ENCODE data around the gene C19orf53.
"Not testable (repeated sequence)": the region's sequence is repeated elsewhere in the genome, so short reads cannot be mapped to it uniquely, and the experiment has no call there.

The C19orf53 gene
- total RNA-seq: 27.6 to 68.9 (median 46.5) reads per million in 3 experiments

DNA sequence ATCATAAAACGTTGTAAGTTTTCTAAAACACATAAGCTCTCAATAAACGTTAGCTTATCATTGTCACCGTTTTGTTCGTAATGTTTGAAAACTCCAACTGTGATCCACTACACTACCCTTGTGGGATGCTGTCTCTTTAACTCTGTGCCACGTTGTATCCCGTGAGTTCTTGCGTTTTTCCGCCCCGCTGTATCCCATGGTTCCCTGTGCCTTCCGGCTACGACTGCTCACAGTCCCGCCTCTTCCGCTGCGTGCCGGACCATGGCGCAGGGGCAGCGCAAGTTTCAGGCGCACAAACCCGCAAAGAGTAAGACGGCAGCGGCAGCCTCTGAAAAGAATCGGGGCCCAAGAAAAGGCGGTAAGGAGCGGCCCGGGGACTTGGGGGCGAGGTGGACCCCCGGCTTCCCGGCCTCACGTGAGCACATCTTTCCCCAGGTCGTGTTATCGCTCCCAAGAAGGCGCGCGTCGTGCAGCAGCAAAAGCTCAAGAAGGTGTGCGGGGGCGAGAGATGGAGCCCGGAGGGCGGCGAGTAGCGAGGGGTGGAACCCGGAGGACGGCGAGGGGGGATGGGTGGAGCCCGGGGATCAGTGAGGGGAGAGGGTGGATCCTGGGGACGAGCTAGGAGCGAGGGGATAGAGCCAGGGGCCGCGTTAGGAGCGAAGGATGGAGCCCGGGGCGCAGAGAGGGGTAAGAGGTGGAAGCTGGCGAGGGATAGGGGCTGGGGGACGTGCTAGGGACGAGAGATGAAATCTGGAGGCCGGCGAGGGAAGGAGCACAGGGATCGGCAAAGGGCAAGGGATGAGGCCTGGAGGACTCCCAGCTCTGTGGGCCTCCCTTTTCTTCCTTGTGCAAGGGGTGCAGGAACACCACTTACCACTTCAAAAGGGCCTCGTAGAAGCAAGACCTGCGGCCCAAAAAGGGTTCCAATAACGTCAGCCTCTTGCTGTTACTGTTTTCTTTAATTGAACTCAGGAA, at the start of gene C19orf53:
Gene C19orf53, plus strand, starts transcription at position 240 of the 975 bp plus-strand sequence. Its CDS starts 22 bp downstream, at position 262.
- DNase-seq: peak; percentile 83

DNA sequence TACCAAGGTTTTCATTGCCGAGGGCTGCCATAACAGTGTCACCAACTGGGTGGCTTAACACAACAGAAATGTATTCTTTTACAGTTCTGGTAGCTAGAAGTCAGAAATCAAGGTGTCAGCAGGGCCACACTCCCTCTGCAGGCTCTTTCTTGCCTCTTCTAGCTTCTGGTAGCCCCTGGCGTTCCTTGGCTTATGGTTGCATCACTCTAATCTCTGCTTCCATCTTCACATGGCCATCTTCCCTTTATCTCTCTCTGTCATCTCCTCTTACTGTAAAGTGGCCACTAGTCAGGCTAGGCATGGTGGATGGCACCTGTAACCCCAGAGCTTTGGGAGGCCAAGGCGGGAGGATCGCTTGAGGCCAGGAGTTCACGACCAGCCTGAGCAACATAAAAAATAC, 47.9 kb upstream of the C19orf53 start:
- DNase-seq: no peak

DNA sequence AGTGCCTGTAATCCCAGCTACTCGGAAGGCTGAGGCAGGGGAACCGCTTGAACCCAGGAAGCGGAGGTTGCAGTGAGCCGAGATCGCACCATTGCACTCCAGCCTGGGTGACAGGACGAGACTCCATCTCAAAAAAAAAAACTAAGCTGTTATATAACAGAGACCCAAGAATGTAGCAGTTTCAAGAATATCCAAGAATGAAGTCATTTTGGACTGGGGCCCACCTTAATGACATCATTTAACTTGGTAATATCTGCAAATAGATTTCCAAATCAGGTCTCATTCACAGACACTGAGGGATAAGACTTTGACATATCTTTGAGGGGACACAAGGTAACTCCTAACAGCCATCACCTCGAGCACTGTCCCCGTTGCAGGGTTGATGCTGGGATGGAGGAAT, 46.5 kb upstream of the C19orf53 start:
- no peak for DNase-seq

- DNase-seq: no peak
These were observed 44.4 kb upstream of the C19orf53 start for GRCh38 chr19:13729859-13730258.

DNA sequence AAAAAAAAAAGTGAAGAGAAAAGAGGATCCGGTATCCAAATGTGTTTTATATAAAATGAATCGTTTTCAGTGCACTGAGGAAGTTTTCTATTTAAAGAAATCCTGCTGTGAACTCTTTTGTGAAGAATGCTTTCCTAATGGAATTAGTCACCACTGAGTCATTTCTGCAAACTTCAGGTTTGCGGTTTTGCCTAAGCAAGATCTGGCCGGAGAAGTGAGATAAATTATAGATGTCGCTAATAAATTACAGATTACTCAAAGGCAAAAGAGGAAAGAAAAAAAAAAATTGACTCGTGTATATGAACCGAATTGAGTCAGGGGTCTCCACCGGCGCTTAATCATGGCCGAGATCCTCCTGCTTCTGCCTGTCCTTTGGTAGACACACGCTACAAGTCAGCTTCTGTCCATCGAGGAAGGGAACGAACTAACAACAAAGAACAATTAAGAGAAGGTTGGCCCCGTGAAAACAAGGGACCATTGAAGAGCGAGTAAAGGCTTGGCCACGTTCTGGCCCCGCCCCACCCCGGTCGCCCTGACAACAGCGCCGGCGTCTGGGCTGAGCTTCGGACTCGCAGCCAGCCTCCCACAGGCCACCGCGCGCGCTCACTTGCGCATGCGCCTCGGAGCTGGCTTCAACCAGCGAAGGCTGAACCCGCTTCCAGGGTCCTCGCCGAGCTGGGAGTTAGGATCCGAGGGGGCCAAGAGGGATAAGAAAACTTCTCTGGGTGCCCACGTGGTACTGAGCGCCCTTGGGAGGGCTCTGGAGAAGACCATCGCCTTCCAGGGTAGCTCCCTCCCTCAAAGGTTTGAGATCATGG, 42.9 kb upstream of the C19orf53 start:
- DNase-seq: peak; percentile 90

DNA sequence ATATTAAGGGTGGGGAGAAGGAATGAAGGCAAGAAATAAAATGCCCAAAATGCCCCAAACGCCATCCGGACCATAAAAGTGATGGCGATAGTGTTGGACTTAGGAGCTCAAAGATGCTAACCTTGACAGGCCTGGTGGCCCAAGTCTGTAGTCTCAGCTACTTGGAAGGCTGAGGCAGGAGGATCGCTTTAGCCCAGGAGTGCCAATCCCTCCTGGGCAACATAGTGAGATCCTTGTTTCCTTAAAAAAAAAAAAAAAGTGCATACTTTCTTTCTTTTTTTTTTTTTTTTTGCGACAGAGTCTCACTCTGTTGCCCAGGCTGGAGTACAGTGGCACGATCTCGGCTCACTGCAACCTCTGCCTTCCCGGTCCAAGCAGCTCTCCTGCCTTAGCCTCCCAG, 41.9 kb upstream of the C19orf53 start:
- no peak for DNase-seq

DNA sequence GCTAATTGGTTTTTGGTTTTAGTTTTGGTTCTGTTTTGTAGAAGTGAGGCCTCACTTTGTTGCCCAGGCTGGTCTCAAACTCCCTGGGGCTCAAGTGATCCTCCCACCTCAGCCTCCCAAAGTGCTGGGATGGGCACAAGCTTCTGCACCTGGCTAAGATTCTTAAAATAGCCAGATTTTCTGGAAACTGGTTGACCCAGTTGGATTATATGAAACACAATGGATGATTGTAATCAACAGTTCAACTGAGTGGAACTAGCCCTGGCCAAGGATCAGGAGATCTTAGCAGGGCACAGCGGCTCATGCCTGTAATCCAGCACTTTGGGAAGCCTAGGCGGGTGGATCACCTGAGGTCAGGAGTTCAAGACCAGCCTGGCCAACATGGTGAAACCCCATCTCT, 39.5 kb upstream of the C19orf53 start:
- no peak for DNase-seq

DNA sequence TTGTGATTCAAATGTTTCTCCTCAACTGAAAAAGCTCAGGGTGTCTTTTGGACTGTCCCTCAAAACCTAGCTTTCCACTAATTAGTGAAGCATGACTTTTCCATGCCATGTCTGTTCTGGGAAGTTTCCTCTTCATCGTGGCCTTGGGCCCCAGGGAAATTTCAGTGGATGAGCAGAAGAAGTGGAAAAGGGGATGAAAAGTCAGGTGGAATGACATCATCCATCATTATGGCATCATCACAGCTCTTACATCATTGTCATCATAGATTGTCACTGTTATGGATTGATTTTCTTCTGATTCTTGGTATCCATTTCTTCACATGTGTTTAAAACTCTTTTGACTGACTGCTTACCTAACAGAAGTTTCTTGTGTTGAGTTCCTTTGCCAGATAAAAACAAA, 36.2 kb upstream of the C19orf53 start:
- DNase-seq: no peak

GRCh38 chr19:13741893-13742292, 32.4 kb upstream of the C19orf53 start:
- no peak for DNase-seq

DNA sequence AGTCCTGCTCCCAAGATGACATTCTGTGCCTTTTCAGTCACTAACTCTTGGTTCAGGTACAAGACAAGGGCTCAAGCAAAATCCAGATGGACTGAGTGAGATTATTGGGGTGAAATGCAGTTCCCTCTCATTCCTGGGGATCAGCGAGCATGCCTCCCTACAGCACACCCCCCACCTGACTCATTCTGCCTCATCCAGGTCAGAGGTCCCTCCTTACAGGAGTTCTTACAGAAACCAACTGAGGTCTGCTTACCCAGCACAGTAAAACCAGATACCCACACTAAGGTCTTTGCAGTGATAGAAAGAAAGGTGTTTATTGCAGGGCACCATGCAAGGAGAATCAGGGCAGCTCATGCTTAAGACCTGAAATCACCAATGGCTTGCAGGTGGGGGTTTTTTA, 31.5 kb upstream of the C19orf53 start:
- no peak for DNase-seq

DNA sequence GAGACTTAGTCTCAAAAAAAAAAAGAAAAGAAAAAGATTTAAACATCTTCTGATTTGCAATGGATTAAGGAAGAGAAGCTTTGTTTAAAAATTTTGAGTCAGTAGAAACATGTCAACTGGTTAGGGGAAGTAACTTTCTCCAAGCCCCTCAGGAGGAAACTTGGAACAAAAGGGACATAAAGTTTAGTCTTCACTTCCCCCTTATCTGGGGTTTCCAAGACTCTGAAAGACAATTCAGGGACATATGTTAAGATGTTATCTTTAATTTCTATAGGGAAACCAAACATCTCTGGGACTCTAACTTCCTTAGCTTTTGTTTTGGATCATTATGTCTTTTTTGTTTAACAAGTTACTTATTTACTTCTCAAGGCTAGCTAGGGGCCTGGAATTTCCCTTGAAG, 30.1 kb upstream of the C19orf53 start:
- DNase-seq: no peak

DNA sequence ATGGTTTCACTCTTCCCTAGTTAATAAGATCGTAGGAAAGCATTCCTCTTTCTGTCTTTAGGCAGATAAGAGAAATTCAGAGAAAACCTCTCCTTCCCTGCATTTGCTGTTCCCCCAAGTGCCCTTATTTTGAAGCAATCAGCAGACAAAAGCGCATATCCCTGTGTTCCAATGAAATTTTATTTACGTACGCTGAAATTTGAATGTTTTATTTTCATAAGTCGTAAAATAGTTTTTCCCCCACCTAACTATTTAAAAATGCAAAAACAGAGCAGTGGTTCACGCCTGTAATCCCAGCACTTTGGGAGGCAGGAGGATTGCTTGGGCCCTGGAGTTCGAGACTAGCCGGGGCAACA, 27.2 kb upstream of the C19orf53 start:
- no peak for DNase-seq

DNA sequence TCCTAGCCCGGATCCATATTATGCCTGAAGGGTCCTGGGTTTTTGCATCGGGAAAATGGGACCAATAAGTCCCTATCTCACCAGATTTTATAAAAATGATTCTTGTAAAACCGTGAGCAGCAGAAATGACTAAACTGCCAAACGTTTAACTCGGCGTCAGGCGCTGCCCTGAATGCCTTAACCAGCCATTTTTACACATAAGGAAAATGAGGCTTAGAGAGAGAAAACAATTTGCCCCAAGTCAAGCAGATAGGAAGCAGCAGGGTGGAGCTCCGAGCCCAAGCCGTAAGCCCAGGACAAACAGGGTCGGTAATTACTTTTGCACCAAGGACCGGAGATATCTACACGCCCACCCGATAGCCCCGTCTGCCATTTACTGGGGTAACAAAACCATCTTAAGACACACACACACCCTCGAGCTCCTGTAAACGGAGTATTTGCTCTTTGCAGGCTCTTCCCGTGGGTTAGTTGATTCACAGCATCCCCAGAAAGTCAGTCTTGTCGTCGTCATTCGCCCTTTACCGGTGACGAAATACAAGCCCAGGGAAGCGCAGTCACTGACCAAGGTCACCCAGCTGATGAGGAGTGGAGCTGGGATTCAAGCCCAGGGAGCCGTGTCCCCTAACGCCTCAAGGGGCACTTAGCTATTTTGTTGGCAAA, 26.0 kb upstream of the C19orf53 start:
- DNase-seq: no peak

DNA sequence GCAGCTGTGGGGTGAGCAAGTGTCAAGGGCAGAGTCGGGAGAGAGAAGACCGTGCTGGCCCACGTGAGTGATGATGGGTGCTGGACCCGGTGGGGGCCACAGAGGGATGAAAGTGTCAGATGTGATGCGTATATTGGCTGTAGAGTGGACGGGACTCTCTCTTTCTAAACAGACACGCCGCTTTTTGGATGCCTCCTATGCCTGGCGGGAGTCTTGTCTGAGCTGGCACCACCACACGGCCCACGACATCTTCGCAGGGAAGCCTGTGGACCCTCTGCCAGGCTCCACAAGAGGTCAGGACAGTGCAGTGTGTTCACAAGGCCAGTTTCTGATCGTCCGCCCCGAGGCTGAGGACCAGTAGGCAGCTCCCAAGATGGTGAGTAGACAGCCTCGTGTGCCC, 22.8 kb upstream of the C19orf53 start:
- DNase-seq: no peak

- DNase-seq: not testable (repeated sequence)
These were observed 20.6 kb upstream of the C19orf53 start for GRCh38 chr19:13753622-13754021.

GRCh38 chr19:13756210-13756609, 18.0 kb upstream of the C19orf53 start:
- DNase-seq: no peak

GRCh38 chr19:13757805-13758772, 16.2 kb upstream of the C19orf53 start:
- no peak for DNase-seq

DNA sequence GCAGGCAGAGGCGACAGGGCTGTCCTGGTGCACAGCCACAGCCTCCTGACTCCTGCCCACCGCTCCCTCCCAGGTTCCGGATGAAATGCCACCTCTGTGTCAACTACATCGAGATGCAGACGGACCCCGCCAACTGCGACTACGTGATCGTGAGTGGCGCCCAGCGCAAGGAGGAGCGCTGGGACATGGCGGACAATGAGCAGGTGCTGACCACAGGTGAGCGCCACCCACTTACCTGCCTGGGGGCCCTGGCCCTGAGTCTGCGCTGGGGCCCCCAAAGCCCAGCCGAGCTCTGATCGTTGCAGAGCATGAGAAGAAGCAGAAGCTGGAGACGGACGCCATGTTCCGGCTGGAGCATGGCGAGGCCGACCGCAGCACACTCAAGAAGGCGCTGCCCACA, 15.5 kb upstream of the C19orf53 start:
- no peak for DNase-seq

GRCh38 chr19:13761423-13761822, 12.8 kb upstream of the C19orf53 start:
- no peak for DNase-seq

DNA sequence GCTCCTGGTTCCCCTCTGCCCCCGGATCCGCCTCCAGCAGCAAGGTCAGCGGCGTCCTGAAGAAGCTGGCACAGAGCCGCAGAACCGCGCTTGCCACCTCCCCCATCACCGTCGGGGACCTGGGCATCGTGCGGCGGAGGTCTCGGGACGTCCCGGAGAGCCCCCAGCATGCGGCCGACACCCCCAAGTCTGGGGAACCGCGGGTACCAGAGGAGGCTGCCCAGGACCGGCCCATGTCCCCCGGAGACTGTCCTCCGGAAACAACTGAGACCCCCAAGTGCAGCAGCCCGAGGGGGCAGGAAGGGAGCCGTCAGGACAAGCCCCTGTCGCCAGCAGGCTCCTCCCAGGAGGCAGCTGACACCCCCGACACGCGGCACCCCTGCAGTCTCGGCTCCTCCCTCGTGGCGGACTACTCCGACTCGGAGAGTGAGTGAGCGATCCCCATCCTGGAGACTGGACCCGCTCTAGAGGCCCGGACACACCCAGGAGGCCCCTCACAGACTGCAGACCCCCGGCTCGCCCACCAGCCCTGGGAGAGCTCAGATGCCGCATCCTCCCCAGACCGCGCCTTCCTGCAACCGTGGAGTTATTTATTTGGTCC, 11.5 kb upstream of the C19orf53 start:
- no peak for DNase-seq

- no peak for DNase-seq
These were observed 11.0 kb upstream of the C19orf53 start for GRCh38 chr19:13763265-13763664.

All from central memory CD4-positive, alpha-beta T cell (primary cell).